GM21786 (cell line): Measurements from ENCODE around the gene PVALEF.

Experiments used
- ATAC-seq: cut with Tn5 transposase; IDR thresholded peaks from one replicate; pipeline ENCODE4 v1.9.1; 2021; ENCODE audit not compliant: unreplicated experiment

Gene PVALEF

GRCh38 chr17:81194941-81195901 lies 29.9 kb downstream of the PVALEF start:
- no peak for ATAC-seq

GRCh38 chr17:81195941-81196495 lies 30.7 kb downstream of the PVALEF start:
- no peak for ATAC-seq

GRCh38 chr17:81196505-81197408 lies 31.4 kb downstream of the PVALEF start:
- ATAC-seq: no peak

- no peak for ATAC-seq
These were observed 32.1 kb downstream of the PVALEF start for GRCh38 chr17:81197409-81197795.

- no peak for ATAC-seq
These were observed 32.7 kb downstream of the PVALEF start for GRCh38 chr17:81197831-81198490.

- ATAC-seq: no peak
These were observed 33.6 kb downstream of the PVALEF start for GRCh38 chr17:81198826-81199481.

- no peak for ATAC-seq
These were observed 34.1 kb downstream of the PVALEF start for GRCh38 chr17:81199482-81199830.

GRCh38 chr17:81200201-81200600 lies 34.9 kb downstream of the PVALEF start:
- ATAC-seq: no peak

GRCh38 chr17:81200695-81201580 lies 35.6 kb downstream of the PVALEF start:
- no peak for ATAC-seq

- no peak for ATAC-seq
These were observed 37.0 kb downstream of the PVALEF start for GRCh38 chr17:81202318-81202717.

GRCh38 chr17:81203136-81203535 lies 37.8 kb downstream of the PVALEF start:
- ATAC-seq: no peak

- ATAC-seq: no peak
These were observed 39.3 kb downstream of the PVALEF start for GRCh38 chr17:81204578-81204977.

GRCh38 chr17:81206166-81206565 lies 40.9 kb downstream of the PVALEF start:
- ATAC-seq: no peak

- ATAC-seq: no peak
These were observed 41.4 kb downstream of the PVALEF start for GRCh38 chr17:81206657-81207056.

GRCh38 chr17:81207610-81208581 lies 42.6 kb downstream of the PVALEF start:
- no peak for ATAC-seq

GRCh38 chr17:81208651-81209050 lies 43.3 kb downstream of the PVALEF start:
- no peak for ATAC-seq

- no peak for ATAC-seq
These were observed 43.8 kb downstream of the PVALEF start for GRCh38 chr17:81209141-81209540.

GRCh38 chr17:81210466-81210865 lies 45.2 kb downstream of the PVALEF start:
- ATAC-seq: no peak
